Fibroblast of lung (primary cell): Measurements from ENCODE around the gene CREBL2. TPM values are rescaled to one million over a fixed set of nuclear protein-coding genes. Genes with fewer than 3 reads are reported as not detected.

Source experiments
- DNase-seq, 2 donors: peaks; one replicate each; pipeline versions ENCODE4 v3.0.0 to v3.0.0-alpha.2; 2010; ENCODE audit warnings: low read depth in 2 of 2
- H2AFZ ChIP-seq: 2 replicates; pipeline ENCODE4 v1.5.1; 2012; ENCODE audit warnings: low read length, control low read depth, inconsistent platforms
- H3K27ac ChIP-seq: 2 replicates; pipeline ENCODE4 v1.5.1; 2011; ENCODE audit warnings: low read length, control low read depth; ENCODE audit not compliant: insufficient read depth
- H3K27me3 ChIP-seq: 2 replicates; pipeline ENCODE4 v1.5.1; 2011; ENCODE audit warnings: mild to moderate bottlenecking, low read length; ENCODE audit not compliant: control insufficient read depth, insufficient read depth
- H3K36me3 ChIP-seq: 2 replicates; pipeline ENCODE4 v1.5.1; 2011; ENCODE audit warnings: low read length; ENCODE audit not compliant: control insufficient read depth, insufficient read depth
- H3K4me1 ChIP-seq: 2 replicates; pipeline ENCODE4 v1.5.1; 2011; ENCODE audit warnings: low read length; ENCODE audit not compliant: control insufficient read depth, insufficient read depth; ENCODE audit errors: extremely low read depth
- H3K4me2 ChIP-seq: 2 replicates; pipeline ENCODE4 v1.5.1; 2011; ENCODE audit warnings: low read length, control low read depth; ENCODE audit not compliant: insufficient read depth; ENCODE audit errors: extremely low read depth
- H3K4me3 ChIP-seq, 4 experiments: fragments of 200-600 bp in 1 of 4; sonication (generic) in 1 of 4; replicated peaks in 1 of 4; 2 replicates each; pipeline ENCODE4 v1.5.1; 2011 to 2016; ENCODE audit warnings: low read length in 4 of 4, low read depth in 3 of 4, mild to moderate bottlenecking in 3 of 4, control low read depth in 2 of 4, inconsistent platforms in 1 of 4, mixed read lengths in 1 of 4; ENCODE audit not compliant: insufficient read depth in 1 of 4; ENCODE audit errors: control extremely low read depth in 1 of 4
- H3K79me2 ChIP-seq: 2 replicates; pipeline ENCODE4 v1.5.1; 2012; ENCODE audit warnings: mild to moderate bottlenecking, low read length, inconsistent platforms; ENCODE audit not compliant: control insufficient read depth, insufficient read depth
- H3K9ac ChIP-seq: 2 replicates; pipeline ENCODE4 v1.5.1; 2011; ENCODE audit warnings: mild to moderate bottlenecking, low read length, control low read depth; ENCODE audit not compliant: insufficient read depth
- H3K9me3 ChIP-seq: 2 replicates; pipeline ENCODE4 v1.5.1; 2012; ENCODE audit warnings: low read depth, low read length; ENCODE audit not compliant: control insufficient read depth, insufficient read depth
- H4K20me1 ChIP-seq: 2 replicates; pipeline ENCODE4 v1.5.1; 2011; ENCODE audit warnings: low read length; ENCODE audit not compliant: control insufficient read depth, insufficient read depth; ENCODE audit errors: extremely low read depth
- EZH2 ChIP-seq: IDR thresholded peaks from 2 replicates; pipeline ENCODE4 v1.5.1; 2012; ENCODE audit warnings: low read length, control low read depth, mild to moderate bottlenecking; ENCODE audit errors: missing control alignments
- polyA plus RNA-seq, 2 donors: library from polyadenylated mRNA; depleted of rRNA in 1 of 2; stranded (reverse) in 1 of 2; unstranded in 1 of 2; fragments of >200 nt; gene quantifications; 2 replicates each; pipeline ENCODE4 v1.2.1, GENCODE V29; 2011 to 2012; ENCODE audit warnings: missing spikeins in 1 of 2
- total RNA-seq: library from RNA; depleted of rRNA; stranded (reverse); fragments of >200 nt; gene quantifications from 2 replicates; pipeline ENCODE4 v1.2.1, GENCODE V29; 2014
- TF ChIP-seq, protein P1 (sequence below), 2 donors: IDR thresholded peaks in 1 of 2; conservative IDR thresholded peaks in 1 of 2; 1 replicate in 1 of 2; 2 replicates in 1 of 2; pipeline ENCODE4 v1.5.1; 2011 to 2012; ENCODE audit warnings: low read length in 2 of 2, control low read depth in 1 of 2, inconsistent platforms in 1 of 2, low read depth in 1 of 2, mild to moderate bottlenecking in 1 of 2

Gene CREBL2
- total and polyA plus RNA-seq, 2 donors (not counting 1 experiment from before 2014, with no cell fraction given) = 35.9 to 59.5 TPM

- no peak for DNase-seq
- Histone ChIP-seq H3K4me2 (no peak overlapping the region), H3K4me3 (no peak overlapping the region), H3K4me1 (no peaks in the 10 kb centered on the region), H2AFZ (no peak overlapping the region), H3K36me3 (no peaks in the 10 kb centered on the region), H3K9ac (no peak overlapping the region), H3K27me3 (peaks cover 3% of the 10 kb centered on the region), H3K27ac (no peak overlapping the region), H3K79me2 (no peaks in the 10 kb centered on the region), H3K9me3 (no peaks in the 10 kb centered on the region), H4K20me1 (no peaks in the 10 kb centered on the region)
- TF ChIP-seq, protein P1, sequence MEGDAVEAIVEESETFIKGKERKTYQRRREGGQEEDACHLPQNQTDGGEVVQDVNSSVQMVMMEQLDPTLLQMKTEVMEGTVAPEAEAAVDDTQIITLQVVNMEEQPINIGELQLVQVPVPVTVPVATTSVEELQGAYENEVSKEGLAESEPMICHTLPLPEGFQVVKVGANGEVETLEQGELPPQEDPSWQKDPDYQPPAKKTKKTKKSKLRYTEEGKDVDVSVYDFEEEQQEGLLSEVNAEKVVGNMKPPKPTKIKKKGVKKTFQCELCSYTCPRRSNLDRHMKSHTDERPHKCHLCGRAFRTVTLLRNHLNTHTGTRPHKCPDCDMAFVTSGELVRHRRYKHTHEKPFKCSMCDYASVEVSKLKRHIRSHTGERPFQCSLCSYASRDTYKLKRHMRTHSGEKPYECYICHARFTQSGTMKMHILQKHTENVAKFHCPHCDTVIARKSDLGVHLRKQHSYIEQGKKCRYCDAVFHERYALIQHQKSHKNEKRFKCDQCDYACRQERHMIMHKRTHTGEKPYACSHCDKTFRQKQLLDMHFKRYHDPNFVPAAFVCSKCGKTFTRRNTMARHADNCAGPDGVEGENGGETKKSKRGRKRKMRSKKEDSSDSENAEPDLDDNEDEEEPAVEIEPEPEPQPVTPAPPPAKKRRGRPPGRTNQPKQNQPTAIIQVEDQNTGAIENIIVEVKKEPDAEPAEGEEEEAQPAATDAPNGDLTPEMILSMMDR (conservative IDR thresholded peaks at IDR 0.05 in 1 of 2, IDR thresholded peaks at IDR 0.05 in 1 of 2; ENCODE audit: low read depth in 1 of 2, low read length in 2 of 2) = no peak
- no peak for TF ChIP-seq EZH2
Observed at GRCh38 chr12:12598864-12599263, 12.8 kb upstream of the CREBL2 start.

DNA sequence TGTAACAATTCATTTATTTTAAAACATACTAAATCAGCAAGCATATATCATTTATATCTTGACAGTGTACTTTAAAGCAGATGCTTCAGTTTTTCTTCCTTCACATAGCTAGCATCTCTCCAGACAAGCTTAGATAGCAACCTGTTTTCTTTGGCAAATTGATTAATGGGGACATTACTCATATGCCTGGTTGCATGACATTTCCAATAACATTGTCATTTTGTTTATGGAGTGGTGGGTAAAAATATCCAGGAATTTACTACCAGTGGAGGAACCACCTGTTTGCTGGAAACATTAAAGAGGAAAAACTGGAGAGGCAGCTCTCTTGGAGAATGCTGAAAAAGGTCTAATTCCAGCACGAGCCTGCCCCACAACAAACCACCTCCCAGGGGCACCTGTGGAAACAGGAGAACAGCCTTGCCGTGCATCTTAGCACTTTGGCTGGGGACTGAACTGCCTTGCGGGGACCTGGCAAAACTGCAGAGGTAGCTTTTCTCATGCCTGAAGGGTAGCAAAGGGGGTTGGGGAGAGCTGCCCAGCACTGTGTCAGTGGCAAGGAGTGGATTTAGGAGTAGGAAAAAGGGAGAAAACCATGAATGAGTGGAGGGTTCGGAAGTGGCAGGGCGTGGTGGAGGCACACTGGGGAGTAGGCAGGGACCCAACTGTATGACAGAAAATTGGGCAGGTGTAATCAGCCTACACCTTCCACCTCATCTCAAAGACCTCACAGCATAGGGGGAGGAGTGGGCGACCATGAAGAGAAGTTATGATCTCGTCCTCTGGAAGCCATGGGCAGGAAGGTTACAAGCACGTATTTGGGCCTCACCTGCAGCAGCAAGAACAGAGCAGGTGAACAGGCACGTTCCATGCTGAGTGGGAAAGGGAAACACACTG lies 11.7 kb upstream of the CREBL2 start:
- Histone ChIP-seq H3K4me1 (no peaks in the 10 kb centered on the region), H3K9me3 (no peaks in the 10 kb centered on the region), H3K4me2 (no peak overlapping the region), H2AFZ (no peak overlapping the region), H3K4me3 (no peak overlapping the region), H3K27me3 (peaks cover 3% of the 10 kb centered on the region), H4K20me1 (no peaks in the 10 kb centered on the region), H3K9ac (no peak overlapping the region), H3K36me3 (no peaks in the 10 kb centered on the region), H3K79me2 (no peaks in the 10 kb centered on the region), H3K27ac (no peak overlapping the region)
- TF ChIP-seq, protein P1 (conservative IDR thresholded peaks at IDR 0.05 in 1 of 2, IDR thresholded peaks at IDR 0.05 in 1 of 2; ENCODE audit: low read depth in 1 of 2, low read length in 2 of 2) = no peak
- no peak for TF ChIP-seq EZH2
- DNase-seq = peak in 1 of 2 donors; percentile 58

DNA sequence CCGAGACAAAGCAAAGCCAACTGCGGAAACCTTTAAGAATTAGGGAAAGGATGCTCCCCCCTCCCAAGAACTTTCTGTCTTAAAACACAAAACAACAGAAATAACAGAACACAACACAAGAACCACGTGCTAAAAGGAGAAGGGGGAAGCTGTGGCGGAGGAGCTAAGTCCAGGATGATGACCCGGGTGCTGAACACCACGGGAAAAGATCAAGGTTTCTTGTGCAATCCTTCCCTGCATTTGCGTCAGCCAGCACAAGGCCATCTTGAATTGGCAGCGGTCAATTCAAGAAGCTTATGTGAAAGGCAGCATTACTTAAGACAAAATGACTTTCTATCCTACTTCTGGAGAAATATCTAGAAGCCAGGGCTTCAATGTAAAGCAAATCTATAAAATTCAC lies 11.0 kb upstream of the CREBL2 start:
- Histone ChIP-seq H3K9ac (no peak overlapping the region), H3K4me1 (no peaks in the 10 kb centered on the region), H3K79me2 (no peaks in the 10 kb centered on the region), H3K4me3 (no peak overlapping the region), H3K27ac (no peak overlapping the region), H3K4me2 (no peak overlapping the region), H4K20me1 (no peaks in the 10 kb centered on the region), H3K9me3 (no peaks in the 10 kb centered on the region), H2AFZ (no peak overlapping the region), H3K27me3 (peaks cover 3% of the 10 kb centered on the region), H3K36me3 (no peaks in the 10 kb centered on the region)
- TF ChIP-seq, protein P1 (conservative IDR thresholded peaks at IDR 0.05 in 1 of 2, IDR thresholded peaks at IDR 0.05 in 1 of 2; ENCODE audit: low read depth in 1 of 2, low read length in 2 of 2) = no peak
- no peak for TF ChIP-seq EZH2
- no peak for DNase-seq
